ENCODE measurements around the gene NPM1. TPM values are rescaled to one million over a fixed set of nuclear protein-coding genes. Genes with fewer than 3 reads are reported as not detected.

Gene NPM1
- total RNA-seq, 1 experiment from 2014 or later: 3,487 TPM

GRCh38 chr5:171420431-171421241 is 33.0 kb downstream of the NPM1 start:
- no peak for DNase-seq (ENCODE audit: low read depth, low spot score)
- in situ Hi-C loops (cut with HindIII; ENCODE audit: low pct_unique_long_range_greater_than_20kb, low sequenced_read_pairs): no loop called here

- in situ Hi-C loops (cut with HindIII; ENCODE audit: low pct_unique_long_range_greater_than_20kb, low sequenced_read_pairs): no loop called here
- no peak for DNase-seq (ENCODE audit: low read depth, low spot score)
Measured at GRCh38 chr5:171421331-171422262, 33.9 kb downstream of the NPM1 start.

GRCh38 chr5:171422495-171422894 is 34.8 kb downstream of the NPM1 start:
- no peak for DNase-seq (ENCODE audit: low read depth, low spot score)
- in situ Hi-C loops (cut with HindIII; ENCODE audit: low pct_unique_long_range_greater_than_20kb, low sequenced_read_pairs): no loop called here

GRCh38 chr5:171422902-171423663 is 35.4 kb downstream of the NPM1 start:
- no peak for DNase-seq (ENCODE audit: low read depth, low spot score)
- in situ Hi-C loops (cut with HindIII; ENCODE audit: low pct_unique_long_range_greater_than_20kb, low sequenced_read_pairs): no loop called here

GRCh38 chr5:171424726-171425125 is 37.1 kb downstream of the NPM1 start:
- no peak for DNase-seq (ENCODE audit: low read depth, low spot score)
- in situ Hi-C loops (cut with HindIII; ENCODE audit: low pct_unique_long_range_greater_than_20kb, low sequenced_read_pairs): no loop called here

- in situ Hi-C loops (cut with HindIII; ENCODE audit: low pct_unique_long_range_greater_than_20kb, low sequenced_read_pairs): no loop called here
- no peak for DNase-seq (ENCODE audit: low read depth, low spot score)
Measured at GRCh38 chr5:171425596-171426244, 38.1 kb downstream of the NPM1 start.

- in situ Hi-C loops (cut with HindIII; ENCODE audit: low pct_unique_long_range_greater_than_20kb, low sequenced_read_pairs): no loop called here
- DNase-seq (ENCODE audit: low read depth, low spot score): no peak
Measured at GRCh38 chr5:171426266-171426665, 38.6 kb downstream of the NPM1 start.

GRCh38 chr5:171426680-171427079 is 39.0 kb downstream of the NPM1 start:
- in situ Hi-C loops (cut with HindIII; ENCODE audit: low pct_unique_long_range_greater_than_20kb, low sequenced_read_pairs): no loop called here

GRCh38 chr5:171427318-171428167 is 39.9 kb downstream of the NPM1 start:
- in situ Hi-C loops (cut with HindIII; ENCODE audit: low pct_unique_long_range_greater_than_20kb, low sequenced_read_pairs): no loop called here
- no peak for DNase-seq (ENCODE audit: low read depth, low spot score)

More at GRCh38 chr5:171426680-171427079, 39.0 kb downstream of the NPM1 start:
- DNase-seq (ENCODE audit: low read depth, low spot score): no peak

GRCh38 chr5:171428168-171428696 is 40.6 kb downstream of the NPM1 start:
- in situ Hi-C loops (cut with HindIII; ENCODE audit: low pct_unique_long_range_greater_than_20kb, low sequenced_read_pairs): no loop called here
- no peak for DNase-seq (ENCODE audit: low read depth, low spot score)

- no peak for DNase-seq (ENCODE audit: low read depth, low spot score)
- in situ Hi-C loops (cut with HindIII; ENCODE audit: low pct_unique_long_range_greater_than_20kb, low sequenced_read_pairs): no loop called here
Measured at GRCh38 chr5:171428809-171429542, 41.3 kb downstream of the NPM1 start.

- in situ Hi-C loops (cut with HindIII; ENCODE audit: low pct_unique_long_range_greater_than_20kb, low sequenced_read_pairs): no loop called here
- no peak for DNase-seq (ENCODE audit: low read depth, low spot score)
Measured at GRCh38 chr5:171429543-171429910, 41.9 kb downstream of the NPM1 start.

GRCh38 chr5:171431251-171431777 is 43.7 kb downstream of the NPM1 start:
- DNase-seq (ENCODE audit: low read depth, low spot score): no peak
- in situ Hi-C loops (cut with HindIII; ENCODE audit: low pct_unique_long_range_greater_than_20kb, low sequenced_read_pairs): no loop called here

GRCh38 chr5:171432076-171432475 is 44.4 kb downstream of the NPM1 start:
- in situ Hi-C loops (cut with HindIII; ENCODE audit: low pct_unique_long_range_greater_than_20kb, low sequenced_read_pairs): no loop called here
- DNase-seq (ENCODE audit: low read depth, low spot score): no peak

- in situ Hi-C loops (cut with HindIII; ENCODE audit: low pct_unique_long_range_greater_than_20kb, low sequenced_read_pairs): no loop called here
- no peak for DNase-seq (ENCODE audit: low read depth, low spot score)
Measured at GRCh38 chr5:171432583-171433351, 45.1 kb downstream of the NPM1 start.
